Hepatocyte (in vitro differentiated cells): Measurements from ENCODE around the gene DPCD.

Source experiments
- EZH2 ChIP-seq: fragments of 200-600 bp; sonication (generic); IDR thresholded peaks from 2 replicates; pipeline ENCODE4 v1.6.1; 2016; ENCODE audit warnings: antibody characterized with exemption, mild to moderate bottlenecking, borderline replicate concordance
- EZH2phosphoT487 ChIP-seq: fragments of 200-600 bp; sonication (generic); IDR thresholded peaks from one replicate; pipeline ENCODE4 v1.6.1; 2018; ENCODE audit warnings: antibody characterized with exemption, mild to moderate bottlenecking, low read depth, moderate library complexity; ENCODE audit not compliant: unreplicated experiment, severe bottlenecking

- TF ChIP-seq EZH2 (no peak), EZH2phosphoT487 (no peak)
These were observed 37.2 kb upstream of the DPCD start for GRCh38 chr10:101550965-101551364.
